ENCODE measurements around the gene FOXR1. TPM values are rescaled to one million over a fixed set of nuclear protein-coding genes. Genes with fewer than 3 reads are reported as not detected.

FOXR1 gene
- total RNA-seq, 1 experiment from 2014 or later, result not detected

GRCh38 chr11:119024430-119025098 lies 53.0 kb downstream of the FOXR1 start:
- no peak for DNase-seq (ENCODE audit: extremely low read depth, low read depth)

- DNase-seq (ENCODE audit: extremely low read depth, low read depth), result no peak
Observed at GRCh38 chr11:119025099-119025473, 53.5 kb downstream of the FOXR1 start.

GRCh38 chr11:119025541-119025940 lies 54.0 kb downstream of the FOXR1 start:
- DNase-seq (ENCODE audit: extremely low read depth, low read depth), result no peak

- DNase-seq (ENCODE audit: extremely low read depth, low read depth), result no peak
Observed at GRCh38 chr11:119025978-119026766, 54.6 kb downstream of the FOXR1 start.

- DNase-seq (ENCODE audit: extremely low read depth, low read depth), result no peak
Observed at GRCh38 chr11:119026970-119027369, 55.4 kb downstream of the FOXR1 start.

GRCh38 chr11:119027561-119028345 lies 56.2 kb downstream of the FOXR1 start:
- no peak for DNase-seq (ENCODE audit: extremely low read depth, low read depth)

GRCh38 chr11:119028346-119029068 lies 56.9 kb downstream of the FOXR1 start:
- no peak for DNase-seq (ENCODE audit: extremely low read depth, low read depth)

- no peak for DNase-seq (ENCODE audit: extremely low read depth, low read depth)
Observed at GRCh38 chr11:119029069-119029339, 57.4 kb downstream of the FOXR1 start.

- DNase-seq (ENCODE audit: extremely low read depth, low read depth), result no peak
Observed at GRCh38 chr11:119029340-119030028, 57.9 kb downstream of the FOXR1 start.

GRCh38 chr11:119030029-119030328 lies 58.4 kb downstream of the FOXR1 start:
- DNase-seq (ENCODE audit: extremely low read depth, low read depth), result no peak

GRCh38 chr11:119030329-119031047 lies 58.9 kb downstream of the FOXR1 start, which contains the start of gene SLC37A4:
Gene SLC37A4, minus strand, starts transcription at chr11:119030877.
- peak; percentile 94 for DNase-seq (ENCODE audit: extremely low read depth, low read depth)

Small RNA genes within 50 kb of the gene (small RNA-seq; reads per million reads assigned to genes)
- gene AP003392.2 (0 reads per million in 2 experiments), gene RF00017 (0 reads per million in 2 experiments), gene RF00019 (0 reads per million in 2 experiments), gene RN7SL688P (0 reads per million in 2 experiments)

Other genes with a start within 250 kb of the FOXR1 start
- gene DDX6, start 180.6 kb upstream of the FOXR1 start, total RNA-seq (2014; rRNA removed; shearing (Covaris generic)), result 47.6 and 52.0 TPM in 2 replicates
- gene CXCR5, start 87.9 kb upstream of the FOXR1 start, total RNA-seq (2014; rRNA removed; shearing (Covaris generic)), result 0.02 TPM in 1 of 2 replicates, not detected in the other
- 12.1 and 16.4 TPM in 2 replicates for gene BCL9L, start 45.8 kb upstream of the FOXR1 start, total RNA-seq (2014; rRNA removed; shearing (Covaris generic))
- gene UPK2, start 15.5 kb upstream of the FOXR1 start, total RNA-seq (2014; rRNA removed; shearing (Covaris generic)), result not detected in 2 replicates
- gene CENATAC, start 26.4 kb downstream of the FOXR1 start, total RNA-seq (2014; rRNA removed; shearing (Covaris generic)), result 19.6 and 24.9 TPM in 2 replicates
- 1,479 and 1,567 TPM in 2 replicates for gene RPS25, start 46.6 kb downstream of the FOXR1 start, total RNA-seq (2014; rRNA removed; shearing (Covaris generic))
- gene TRAPPC4, start 47.0 kb downstream of the FOXR1 start, total RNA-seq (2014; rRNA removed; shearing (Covaris generic)), result 73.6 and 83.1 TPM in 2 replicates
- 12.8 and 14.0 TPM in 2 replicates for gene SLC37A4, start 59.1 kb downstream of the FOXR1 start, total RNA-seq (2014; rRNA removed; shearing (Covaris generic))
- gene HYOU1, start 85.4 kb downstream of the FOXR1 start, total RNA-seq (2014; rRNA removed; shearing (Covaris generic)), result 232 and 242 TPM in 2 replicates
- 8.9 and 11.1 TPM in 2 replicates for gene VPS11, start 96.1 kb downstream of the FOXR1 start, total RNA-seq (2014; rRNA removed; shearing (Covaris generic))
- 8.2 and 9.4 TPM in 2 replicates for gene HMBS, start 113.1 kb downstream of the FOXR1 start, total RNA-seq (2014; rRNA removed; shearing (Covaris generic))
- gene DPAGT1, start 130.1 kb downstream of the FOXR1 start, total RNA-seq (2014; rRNA removed; shearing (Covaris generic)), result 42.1 and 44.0 TPM in 2 replicates
- 6.4 and 13.7 TPM in 2 replicates for gene C2CD2L, start 135.6 kb downstream of the FOXR1 start, total RNA-seq (2014; rRNA removed; shearing (Covaris generic))
- 11.5 and 13.6 TPM in 2 replicates for gene HINFP, start 149.8 kb downstream of the FOXR1 start, total RNA-seq (2014; rRNA removed; shearing (Covaris generic))
- gene ABCG4, start 177.3 kb downstream of the FOXR1 start, total RNA-seq (2014; rRNA removed; shearing (Covaris generic)), result not detected in 2 replicates
- gene NLRX1, start 197.0 kb downstream of the FOXR1 start, total RNA-seq (2014; rRNA removed; shearing (Covaris generic)), result 12.4 and 13.6 TPM in 2 replicates
- not detected in 2 replicates for gene NHERF4, start 213.7 kb downstream of the FOXR1 start, total RNA-seq (2014; rRNA removed; shearing (Covaris generic))
- gene CBL, start 234.6 kb downstream of the FOXR1 start, total RNA-seq (2014; rRNA removed; shearing (Covaris generic)), result 11.2 and 12.3 TPM in 2 replicates

Data from NCI-H460 (cell line).